LNCAP (cell line): ENCODE results near the gene NPAS4.
A peak's percentile ranks its signal among the peaks of the same experiment; 100 is the strongest.

ENCODE experiments used
- TF ChIP-seq, protein P1 (sequence below): fragments of 450-650 bp; IDR thresholded peaks from 2 replicates; pipeline ENCODE4 v1.5.1; 2017; ENCODE audit warnings: mild to moderate bottlenecking

NPAS4 gene

DNA sequence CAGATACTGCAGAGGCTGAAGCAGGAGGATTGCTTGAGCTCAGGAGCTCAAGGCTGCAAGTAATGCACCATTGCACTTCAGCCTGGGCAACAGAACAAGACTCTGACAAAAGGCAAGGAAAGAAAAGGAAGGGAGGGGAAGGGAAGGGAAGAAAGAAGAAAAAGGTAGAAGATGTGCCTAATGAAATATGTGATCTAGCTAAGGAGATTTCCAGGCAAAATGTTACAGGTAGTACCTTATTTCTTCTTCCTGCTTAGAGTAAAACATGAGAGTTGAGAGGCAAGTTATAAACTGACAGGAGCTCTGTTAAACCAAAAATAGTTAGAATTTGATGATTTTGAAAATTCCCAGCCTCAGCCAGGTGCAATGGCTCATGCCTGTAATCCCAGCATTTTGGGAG, 41.2 kb downstream of the NPAS4 start:
- TF ChIP-seq, protein P1, sequence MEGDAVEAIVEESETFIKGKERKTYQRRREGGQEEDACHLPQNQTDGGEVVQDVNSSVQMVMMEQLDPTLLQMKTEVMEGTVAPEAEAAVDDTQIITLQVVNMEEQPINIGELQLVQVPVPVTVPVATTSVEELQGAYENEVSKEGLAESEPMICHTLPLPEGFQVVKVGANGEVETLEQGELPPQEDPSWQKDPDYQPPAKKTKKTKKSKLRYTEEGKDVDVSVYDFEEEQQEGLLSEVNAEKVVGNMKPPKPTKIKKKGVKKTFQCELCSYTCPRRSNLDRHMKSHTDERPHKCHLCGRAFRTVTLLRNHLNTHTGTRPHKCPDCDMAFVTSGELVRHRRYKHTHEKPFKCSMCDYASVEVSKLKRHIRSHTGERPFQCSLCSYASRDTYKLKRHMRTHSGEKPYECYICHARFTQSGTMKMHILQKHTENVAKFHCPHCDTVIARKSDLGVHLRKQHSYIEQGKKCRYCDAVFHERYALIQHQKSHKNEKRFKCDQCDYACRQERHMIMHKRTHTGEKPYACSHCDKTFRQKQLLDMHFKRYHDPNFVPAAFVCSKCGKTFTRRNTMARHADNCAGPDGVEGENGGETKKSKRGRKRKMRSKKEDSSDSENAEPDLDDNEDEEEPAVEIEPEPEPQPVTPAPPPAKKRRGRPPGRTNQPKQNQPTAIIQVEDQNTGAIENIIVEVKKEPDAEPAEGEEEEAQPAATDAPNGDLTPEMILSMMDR: no peak

DNA sequence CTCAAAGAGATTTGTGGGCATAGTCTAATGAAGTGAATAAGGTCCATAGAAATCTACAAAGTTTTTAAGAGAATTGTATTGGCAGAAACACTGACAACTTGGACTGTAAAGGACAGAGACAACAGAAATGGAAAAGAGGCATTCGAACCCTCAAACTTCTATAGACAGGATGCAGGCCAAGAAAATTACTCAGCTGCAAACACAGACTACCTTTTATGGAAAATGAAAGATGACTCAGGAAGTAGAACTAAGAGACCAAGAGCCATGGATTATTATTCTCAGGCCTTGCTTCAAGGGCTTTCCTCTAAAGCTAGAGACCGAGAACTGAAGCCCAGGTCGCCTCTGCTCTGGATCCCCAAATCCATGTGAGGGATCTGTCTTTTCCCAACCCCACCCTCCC, 42.1 kb downstream of the NPAS4 start:
- TF ChIP-seq, protein P1: no peak

DNA sequence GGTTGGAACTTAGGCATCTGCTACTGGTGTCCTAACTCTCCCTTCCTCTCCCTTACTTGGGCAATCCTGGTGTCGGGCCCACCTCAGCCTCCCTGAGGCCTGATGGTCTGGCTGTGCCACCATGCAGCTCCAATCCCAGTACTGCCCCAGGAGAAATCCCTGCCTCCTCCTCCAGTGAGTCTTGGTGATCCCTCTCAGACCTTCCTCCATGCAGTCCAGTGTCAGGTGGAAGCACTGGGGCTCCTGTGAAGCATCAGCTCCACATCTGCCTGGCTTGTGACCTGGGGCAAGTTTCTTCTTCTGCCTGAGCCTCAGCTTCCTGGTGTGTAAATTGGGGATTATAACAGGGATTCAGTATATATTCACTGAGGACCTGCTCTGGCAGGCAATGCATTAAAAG, 44.1 kb downstream of the NPAS4 start:
- TF ChIP-seq, protein P1: no peak

DNA sequence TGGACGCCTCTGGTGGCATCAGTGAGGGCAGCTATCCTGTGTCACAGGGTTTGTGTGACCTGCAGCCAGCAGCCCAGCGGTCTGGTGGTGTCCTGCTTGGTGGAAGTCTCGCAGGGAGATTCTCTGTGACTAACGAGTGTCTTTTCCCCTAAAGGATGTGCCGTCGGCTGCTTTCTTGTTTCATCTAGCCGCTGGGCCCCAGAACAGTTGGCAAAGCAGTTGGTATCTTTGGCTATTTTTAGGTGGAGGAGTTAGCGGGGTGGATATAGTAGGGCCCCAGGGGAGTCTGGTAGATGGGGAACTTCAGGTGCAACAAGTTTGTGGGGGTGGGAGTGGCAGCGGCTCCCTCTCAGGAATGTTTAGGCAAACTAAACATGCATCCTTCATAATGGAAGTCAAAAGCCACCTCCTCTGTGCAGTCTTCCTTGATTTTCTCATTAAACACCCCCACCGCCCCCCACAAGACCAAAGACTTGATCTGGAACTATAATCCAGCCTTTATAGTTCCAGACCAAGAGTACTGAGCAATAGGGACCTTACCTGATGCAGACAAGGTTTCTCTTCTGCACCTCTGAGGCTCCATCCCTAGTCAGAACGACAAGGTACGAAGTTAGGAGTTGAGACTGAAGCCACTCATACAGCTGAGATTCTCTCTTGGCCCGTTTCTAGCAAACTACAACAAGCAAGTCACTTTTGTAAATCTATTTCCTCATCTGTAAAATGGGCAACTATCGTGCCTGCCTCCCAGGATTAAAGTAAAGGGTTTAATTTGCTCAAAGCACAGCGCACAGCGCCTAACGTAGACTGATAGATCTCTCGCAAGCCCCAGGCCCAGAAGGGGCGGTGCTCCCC, 44.8 kb downstream of the NPAS4 start:
- TF ChIP-seq, protein P1: no peak

DNA sequence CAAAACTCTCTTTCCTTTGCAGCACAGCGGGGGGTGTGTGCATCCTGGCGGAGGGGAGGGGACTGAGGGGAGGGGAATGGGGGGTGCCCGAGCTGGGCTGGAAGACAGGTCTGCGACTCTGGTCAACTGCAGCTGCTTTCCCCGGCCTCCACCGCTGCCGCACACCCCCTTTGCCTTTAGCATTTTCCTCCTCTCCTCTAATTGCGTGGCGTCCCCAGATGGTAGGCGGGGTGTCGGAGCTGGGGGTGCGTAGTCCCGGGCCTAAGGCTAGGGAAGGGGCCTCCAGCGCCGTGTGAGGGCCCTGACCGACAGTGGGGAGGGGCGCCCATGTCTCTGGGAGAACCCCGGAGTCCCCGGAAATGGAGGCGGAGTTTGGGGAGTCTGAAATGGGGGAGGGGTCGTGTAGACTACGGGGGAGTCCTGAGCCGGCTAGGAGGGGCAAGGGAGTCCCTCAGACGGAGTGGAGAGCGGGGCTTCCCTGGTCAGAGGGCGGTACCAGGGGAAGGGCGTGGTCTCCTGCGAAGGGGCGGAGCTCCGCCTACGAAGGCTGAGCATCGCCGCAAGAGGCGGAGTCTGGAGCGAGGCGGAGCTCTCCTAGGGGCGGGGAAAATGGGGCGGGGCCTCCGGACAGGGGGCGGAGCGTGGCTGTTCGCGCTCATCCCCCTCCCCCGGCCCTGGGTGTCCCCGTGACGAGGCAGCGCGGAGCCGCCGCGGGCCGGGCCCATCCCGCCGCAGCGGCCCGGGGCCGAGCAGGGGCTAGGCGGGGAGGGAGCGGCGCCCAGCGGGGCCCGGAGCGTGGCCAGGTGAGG, 45.6 kb downstream of the NPAS4 start, which contains the start of gene PELI3:
Gene PELI3, plus strand, starts transcription at position 681 of the 809 bp plus-strand sequence. CDS start 1,224 bp downstream, outside the sequence.
- TF ChIP-seq, protein P1: no peak

DNA sequence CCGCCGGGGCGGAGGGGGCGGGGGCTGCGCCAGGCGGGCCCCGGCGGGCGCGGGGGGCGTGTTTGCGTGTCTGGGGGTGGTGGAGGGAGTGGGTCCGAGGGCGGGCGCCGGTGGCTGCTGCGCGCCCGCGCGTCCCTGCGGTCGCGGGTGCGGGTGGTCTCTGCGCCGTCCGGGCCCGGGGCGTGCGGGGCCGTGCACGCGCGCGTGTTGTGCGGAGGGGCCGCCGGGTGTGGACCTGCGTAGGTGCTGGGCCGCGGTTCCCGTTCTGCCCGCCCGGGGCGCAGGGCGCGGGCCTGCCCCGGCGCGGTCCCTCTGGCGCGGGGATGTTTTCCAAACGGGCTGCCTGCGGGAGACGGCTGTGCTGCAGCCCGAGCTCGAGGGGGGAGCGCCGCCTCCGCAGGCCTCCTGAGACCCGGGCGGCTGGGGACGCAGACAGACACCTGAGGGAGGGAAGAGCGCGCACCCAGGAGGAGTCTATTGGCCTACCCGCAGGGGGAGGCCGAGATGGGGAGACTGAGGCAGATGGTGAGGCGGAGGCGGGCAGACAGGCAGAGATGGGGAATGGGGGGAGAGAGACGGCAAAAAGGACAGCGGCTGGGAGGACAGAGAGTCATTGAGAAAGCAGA, 46.3 kb downstream of the NPAS4 start:
- TF ChIP-seq, protein P1: peak; percentile 30; the same call in 1 of the 2 replicates

DNA sequence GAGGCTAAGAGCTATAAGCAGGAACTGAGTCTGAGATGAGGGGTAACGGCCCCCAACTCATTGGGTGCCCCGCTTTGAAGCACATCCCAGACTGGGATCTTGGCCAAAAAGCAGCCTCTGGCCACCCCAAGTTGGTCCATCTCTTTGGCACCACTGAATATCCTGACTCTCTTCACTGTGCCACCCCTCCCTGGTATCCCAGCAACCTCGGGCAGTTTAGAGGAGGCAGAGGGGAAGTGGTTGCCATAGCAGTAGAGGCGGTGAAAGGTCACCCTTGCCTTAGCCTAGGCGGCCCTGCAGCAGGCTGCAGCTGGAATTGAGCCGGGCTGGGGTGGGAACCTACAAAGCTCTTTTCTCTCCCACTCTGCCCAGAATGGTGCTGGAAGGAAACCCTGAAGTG, 46.9 kb downstream of the NPAS4 start:
- TF ChIP-seq, protein P1: no peak
